Measurements from ENCODE around the gene SLC25A42.
A peak's percentile ranks its signal among the peaks of the same experiment; 100 is the strongest.

Gene SLC25A42

DNA sequence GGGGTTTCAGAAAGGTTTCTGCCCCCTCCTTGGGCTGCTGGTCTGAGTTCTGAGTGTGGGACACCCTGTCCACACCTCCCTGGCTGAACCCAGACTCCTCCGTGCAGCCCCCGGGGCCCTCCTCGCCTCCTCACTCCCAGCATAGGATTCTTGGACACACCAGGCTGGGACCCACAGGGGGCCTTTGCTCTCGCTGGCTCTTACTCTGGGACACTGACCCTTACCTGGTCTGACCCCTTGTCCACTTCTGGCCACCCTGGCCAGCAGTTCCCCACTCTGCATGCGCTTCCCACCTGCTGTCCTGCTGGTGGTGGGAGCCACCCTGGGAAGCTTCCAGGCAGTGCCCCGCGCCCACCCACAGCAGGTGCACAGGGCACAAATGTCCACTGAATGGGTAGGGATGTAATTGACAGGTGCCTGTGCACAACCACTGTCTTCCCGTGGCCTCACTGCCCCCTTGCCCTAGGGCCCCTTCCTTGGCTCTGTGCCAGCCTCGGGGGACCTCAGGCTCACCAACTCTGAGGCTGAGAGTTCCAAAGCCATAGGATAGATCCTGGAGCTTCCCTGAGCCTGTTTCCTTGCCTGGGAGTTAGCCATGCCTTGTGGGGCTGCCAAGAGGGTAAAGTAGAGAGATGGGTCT lies 7.0 kb upstream of the SLC25A42 start:
- no peaks in the 10 kb centered on the region for H3K9me3 Mint-ChIP-seq (ENCODE audit: low read depth)
- H3K36me3 Mint-ChIP-seq: peaks cover 2% of the 10 kb centered on the region
- no peak overlapping the region for H3K27ac Mint-ChIP-seq
- no peaks in the 10 kb centered on the region for H3K27me3 Mint-ChIP-seq
- H3K4me1 Mint-ChIP-seq (ENCODE audit: low read depth): peaks cover 1% of the 10 kb centered on the region
- no peak overlapping the region for H3K4me3 Mint-ChIP-seq

DNA sequence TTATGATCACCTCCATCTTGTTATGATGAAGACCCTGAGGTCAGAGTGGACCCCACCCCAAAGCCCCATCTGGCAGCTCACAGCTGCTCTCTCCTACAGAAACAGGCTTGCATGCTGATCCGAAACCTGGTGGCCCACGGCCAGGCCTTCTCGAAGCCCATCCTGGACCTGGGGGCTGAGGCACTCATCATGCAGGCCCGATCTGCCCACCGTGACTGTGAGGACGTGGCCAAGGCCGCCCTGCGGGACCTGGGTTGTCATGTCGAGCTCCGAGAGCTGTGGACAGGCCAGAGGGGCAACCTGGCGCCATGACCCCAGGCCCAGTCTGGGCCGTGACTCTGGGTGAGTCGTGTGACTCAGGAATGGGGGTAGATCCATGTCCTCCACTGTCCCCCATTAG lies 6.5 kb upstream of the SLC25A42 start:
- H3K27ac Mint-ChIP-seq: no peak overlapping the region
- no peaks in the 10 kb centered on the region for H3K27me3 Mint-ChIP-seq
- H3K4me3 Mint-ChIP-seq: no peak overlapping the region
- peaks cover 4% of the 10 kb centered on the region for H3K4me1 Mint-ChIP-seq (ENCODE audit: low read depth)
- H3K9me3 Mint-ChIP-seq (ENCODE audit: low read depth): no peaks in the 10 kb centered on the region
- H3K36me3 Mint-ChIP-seq: peaks cover 2% of the 10 kb centered on the region

DNA sequence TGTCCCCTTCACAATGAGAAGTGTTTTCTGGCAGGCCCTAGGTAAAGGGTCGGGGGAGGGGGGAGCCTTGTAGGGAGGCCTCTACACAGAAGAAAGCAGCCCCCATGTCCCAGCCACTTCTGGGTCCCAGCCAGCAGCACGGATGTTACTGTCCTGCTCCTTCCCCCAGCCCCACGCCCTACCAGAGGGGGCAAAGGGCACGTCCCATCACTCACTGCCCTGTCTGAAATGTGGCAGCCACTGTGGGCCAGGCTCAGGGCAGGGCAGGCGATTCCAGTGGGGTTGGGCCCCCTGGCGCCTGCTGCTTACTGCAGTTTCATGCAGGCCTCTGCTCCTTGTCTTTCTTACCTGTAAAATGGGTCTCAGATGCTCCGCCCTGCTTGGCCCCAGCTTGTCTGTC lies 6.1 kb upstream of the SLC25A42 start:
- Mint-ChIP-seq H3K27me3 (no peaks in the 10 kb centered on the region), H3K9me3 (ENCODE audit: low read depth) (no peaks in the 10 kb centered on the region), H3K4me1 (ENCODE audit: low read depth) (peaks cover 8% of the 10 kb centered on the region), H3K27ac (no peak overlapping the region), H3K36me3 (peaks cover 2% of the 10 kb centered on the region), H3K4me3 (no peak overlapping the region)

- no peaks in the 10 kb centered on the region for H3K9me3 Mint-ChIP-seq (ENCODE audit: low read depth)
- H3K4me3 Mint-ChIP-seq: no peak overlapping the region
- H3K27ac Mint-ChIP-seq: peak overlapping the region; percentile 34
- peaks cover 2% of the 10 kb centered on the region for H3K36me3 Mint-ChIP-seq
- H3K4me1 Mint-ChIP-seq (ENCODE audit: low read depth): peaks cover 15% of the 10 kb centered on the region
- H3K27me3 Mint-ChIP-seq: no peaks in the 10 kb centered on the region
These were observed 4.6 kb upstream of the SLC25A42 start for GRCh38 chr19:19059018-19059836.

GRCh38 chr19:19059837-19060611 lies 3.8 kb upstream of the SLC25A42 start:
- Mint-ChIP-seq H3K36me3 (peaks cover 2% of the 10 kb centered on the region), H3K4me3 (no peak overlapping the region), H3K4me1 (ENCODE audit: low read depth) (peaks cover 22% of the 10 kb centered on the region), H3K9me3 (ENCODE audit: low read depth) (no peaks in the 10 kb centered on the region), H3K27me3 (no peaks in the 10 kb centered on the region), H3K27ac (no peak overlapping the region)

DNA sequence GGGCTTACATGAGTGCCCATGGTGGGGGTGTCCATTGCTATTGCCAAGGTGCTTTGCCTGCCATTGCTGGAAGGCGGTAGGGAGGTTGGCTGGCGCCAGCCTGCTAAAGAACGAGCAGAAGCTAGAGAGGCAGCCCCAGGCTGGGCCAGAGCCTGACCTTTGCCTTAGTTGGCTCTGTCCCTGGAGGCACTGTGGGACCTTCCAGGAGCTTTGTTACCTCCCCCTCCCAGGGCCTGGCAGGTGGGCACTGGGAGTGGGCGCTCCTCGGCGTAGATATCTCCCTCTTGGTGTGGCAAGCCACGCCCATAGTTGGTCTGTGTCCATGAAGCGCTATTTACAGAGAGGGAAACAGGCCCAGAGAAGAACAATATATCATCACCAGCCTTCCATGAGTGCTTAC lies 2.3 kb upstream of the SLC25A42 start:
- Mint-ChIP-seq H3K36me3 (peaks cover 2% of the 10 kb centered on the region), H3K4me3 (no peak overlapping the region), H3K27ac (no peak overlapping the region)

GRCh38 chr19:19062454-19063182 lies 1.2 kb upstream of the SLC25A42 start:
- Mint-ChIP-seq H3K9me3 (ENCODE audit: low read depth) (no peaks in the 10 kb centered on the region), H3K4me3 (peak overlapping the region; percentile 89), H3K27me3 (no peaks in the 10 kb centered on the region), H3K27ac (peak overlapping the region; percentile 94), H3K4me1 (ENCODE audit: low read depth) (peaks cover 35% of the 10 kb centered on the region), H3K36me3 (peaks cover 2% of the 10 kb centered on the region)

More for the DNA sequence above, 2.3 kb upstream of the SLC25A42 start:
- H3K4me1 Mint-ChIP-seq (ENCODE audit: low read depth): peaks cover 28% of the 10 kb centered on the region
- no peaks in the 10 kb centered on the region for H3K9me3 Mint-ChIP-seq (ENCODE audit: low read depth)
- no peaks in the 10 kb centered on the region for H3K27me3 Mint-ChIP-seq

GRCh38 chr19:19064098-19064722 lies 416 bp downstream of the SLC25A42 start:
- H3K4me1 Mint-ChIP-seq (ENCODE audit: low read depth): peaks cover 43% of the 10 kb centered on the region
- H3K4me3 Mint-ChIP-seq: peak overlapping the region; percentile 89
- no peaks in the 10 kb centered on the region for H3K9me3 Mint-ChIP-seq (ENCODE audit: low read depth)
- H3K27ac Mint-ChIP-seq: peak overlapping the region; percentile 51
- H3K27me3 Mint-ChIP-seq: no peaks in the 10 kb centered on the region
- peaks cover 2% of the 10 kb centered on the region for H3K36me3 Mint-ChIP-seq

GRCh38 chr19:19064811-19065745 lies 1.3 kb downstream of the SLC25A42 start:
- H3K4me3 Mint-ChIP-seq: peak overlapping the region; percentile 89
- H3K27ac Mint-ChIP-seq: peak overlapping the region; percentile 51
- no peaks in the 10 kb centered on the region for H3K36me3 Mint-ChIP-seq
- no peaks in the 10 kb centered on the region for H3K27me3 Mint-ChIP-seq
- peaks cover 49% of the 10 kb centered on the region for H3K4me1 Mint-ChIP-seq (ENCODE audit: low read depth)
- no peaks in the 10 kb centered on the region for H3K9me3 Mint-ChIP-seq (ENCODE audit: low read depth)

DNA sequence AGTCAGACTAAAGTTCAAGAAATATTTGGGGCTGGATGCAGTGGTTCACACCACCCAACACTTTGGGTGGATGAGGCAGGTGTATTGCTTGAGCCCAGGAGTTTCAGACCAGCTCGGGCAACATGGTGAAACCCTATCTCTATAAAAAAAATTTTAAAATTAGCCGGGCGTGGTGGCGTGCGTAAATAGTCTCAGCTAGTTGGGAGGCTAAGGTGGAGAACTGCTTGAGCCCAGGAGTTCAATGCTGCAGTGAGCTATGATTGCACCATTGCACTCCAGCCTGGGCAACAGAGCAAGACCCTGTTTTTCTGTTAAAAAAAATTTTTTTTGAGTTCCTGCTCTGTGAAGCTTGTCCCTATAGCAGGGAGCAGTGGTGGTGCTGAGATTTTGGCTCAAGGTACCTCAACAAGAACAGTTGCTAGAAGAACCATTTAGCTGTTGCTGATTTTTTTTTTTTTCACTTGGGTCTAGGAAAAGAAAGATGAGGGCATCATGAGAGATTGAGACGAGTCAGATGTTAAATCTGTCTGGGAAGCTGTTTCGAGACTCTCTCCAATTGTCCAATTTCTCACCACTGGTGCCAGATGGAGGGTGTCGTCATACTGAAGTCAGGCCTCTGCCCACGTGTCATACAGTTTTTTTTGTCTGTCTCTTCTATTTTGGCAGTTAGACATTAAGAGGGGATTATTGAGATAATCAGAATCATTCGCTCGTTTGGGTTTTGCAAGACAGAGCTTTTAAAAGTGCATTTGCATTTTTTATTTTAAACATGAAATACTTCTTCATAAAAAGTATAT lies 3.7 kb downstream of the SLC25A42 start:
- H3K36me3 Mint-ChIP-seq: no peaks in the 10 kb centered on the region
- H3K9me3 Mint-ChIP-seq (ENCODE audit: low read depth): no peaks in the 10 kb centered on the region
- no peaks in the 10 kb centered on the region for H3K27me3 Mint-ChIP-seq
- H3K4me1 Mint-ChIP-seq (ENCODE audit: low read depth): peaks cover 47% of the 10 kb centered on the region
- peak overlapping the region; percentile 41 for H3K27ac Mint-ChIP-seq
- no peak overlapping the region for H3K4me3 Mint-ChIP-seq

GRCh38 chr19:19068659-19069654 lies 5.2 kb downstream of the SLC25A42 start:
- Mint-ChIP-seq H3K36me3 (no peaks in the 10 kb centered on the region), H3K9me3 (ENCODE audit: low read depth) (no peaks in the 10 kb centered on the region), H3K4me1 (ENCODE audit: low read depth) (peaks cover 42% of the 10 kb centered on the region), H3K27me3 (no peaks in the 10 kb centered on the region), H3K27ac (no peak overlapping the region), H3K4me3 (no peak overlapping the region)

GRCh38 chr19:19071897-19072296 lies 8.1 kb downstream of the SLC25A42 start:
- no peak overlapping the region for H3K27ac Mint-ChIP-seq
- peaks cover 30% of the 10 kb centered on the region for H3K4me1 Mint-ChIP-seq (ENCODE audit: low read depth)

More at GRCh38 chr19:19071897-19072296, 8.1 kb downstream of the SLC25A42 start:
- no peaks in the 10 kb centered on the region for H3K9me3 Mint-ChIP-seq (ENCODE audit: low read depth)
- no peaks in the 10 kb centered on the region for H3K27me3 Mint-ChIP-seq
- H3K4me3 Mint-ChIP-seq: no peak overlapping the region
- no peaks in the 10 kb centered on the region for H3K36me3 Mint-ChIP-seq

All from activated naive CD8-positive, alpha-beta T cell (primary cell).